GF-D8 (cell line): ENCODE results near the gene LRSAM1.
A peak's percentile ranks its signal among the peaks of the same experiment; 100 is the strongest.

ENCODE experiments used
- DNase-seq: peaks from one replicate; lab custom pipeline; 2025; lab: John Stamatoyannopoulos, UW

LRSAM1 gene

GRCh38 chr9:127450830-127451607, at the start of gene LRSAM1, which contains the start of gene RPL12:
Gene LRSAM1 (plus strand): TSS chr9:127451510. CDS start chr9:127454528, 3,018 bp downstream.
Gene RPL12 (minus strand): TSS chr9:127451406. CDS start chr9:127451317, 89 bp downstream.
- DNase-seq, result peak; percentile 69

- DNase-seq, result no peak
Observed at GRCh38 chr9:127402401-127403090, 48.8 kb upstream of the LRSAM1 start.

GRCh38 chr9:127403507-127404192, 47.7 kb upstream of the LRSAM1 start:
- no peak for DNase-seq

- DNase-seq, result no peak
Observed at GRCh38 chr9:127404631-127405030, 46.7 kb upstream of the LRSAM1 start.

GRCh38 chr9:127405344-127406125, 45.8 kb upstream of the LRSAM1 start:
- no peak for DNase-seq

GRCh38 chr9:127406799-127407491, 44.4 kb upstream of the LRSAM1 start:
- DNase-seq, result no peak

- DNase-seq, result no peak
Observed at GRCh38 chr9:127407492-127407843, 43.8 kb upstream of the LRSAM1 start.

- DNase-seq, result no peak
Observed at GRCh38 chr9:127411122-127411521, 40.2 kb upstream of the LRSAM1 start.

- no peak for DNase-seq
Observed at GRCh38 chr9:127415141-127415540, 36.2 kb upstream of the LRSAM1 start.

- DNase-seq, result no peak
Observed at GRCh38 chr9:127415657-127416056, 35.7 kb upstream of the LRSAM1 start.

GRCh38 chr9:127417131-127418036, 33.9 kb upstream of the LRSAM1 start:
- DNase-seq, result no peak

GRCh38 chr9:127418037-127418471, 33.3 kb upstream of the LRSAM1 start:
- DNase-seq, result no peak

GRCh38 chr9:127419348-127419747, 32.0 kb upstream of the LRSAM1 start:
- no peak for DNase-seq

GRCh38 chr9:127421057-127421456, 30.3 kb upstream of the LRSAM1 start:
- no peak for DNase-seq

GRCh38 chr9:127422133-127422782, 29.1 kb upstream of the LRSAM1 start:
- DNase-seq, result no peak

- DNase-seq, result no peak
Observed at GRCh38 chr9:127422787-127423186, 28.5 kb upstream of the LRSAM1 start.

- DNase-seq, result no peak
Observed at GRCh38 chr9:127423476-127423933, 27.8 kb upstream of the LRSAM1 start.

GRCh38 chr9:127423934-127424675, 27.2 kb upstream of the LRSAM1 start, which contains the start of gene ZNF79:
Gene ZNF79 (plus strand): TSS chr9:127424382. CDS start chr9:127424788, 406 bp downstream.
- DNase-seq, result peak; percentile 65

- DNase-seq, result peak; percentile 7
Observed at GRCh38 chr9:127424676-127424999, 26.7 kb upstream of the LRSAM1 start.
